HG03135 (cell line): ENCODE results near the gene SRSF7.
"Not testable (repeated sequence)": the region's sequence is repeated elsewhere in the genome, so short reads cannot be mapped to it uniquely, and the experiment has no call there.

Experiments
- ATAC-seq: cut with Tn5 transposase; IDR thresholded peaks from one replicate; pipeline ENCODE4 v1.9.1; 2021; ENCODE audit warnings: mild to moderate bottlenecking, moderate library complexity; ENCODE audit not compliant: unreplicated experiment

The SRSF7 gene

GRCh38 chr2:38750891-38751595 is at the start of gene SRSF7:
Gene SRSF7 (minus strand): TSS chr2:38751361. CDS start chr2:38751256, 105 bp downstream.
- peak; percentile 73 for ATAC-seq

- ATAC-seq = no peak
Observed at GRCh38 chr2:38797953-38798352, 46.8 kb upstream of the SRSF7 start.

GRCh38 chr2:38797250-38797676 is 46.1 kb upstream of the SRSF7 start:
- ATAC-seq = no peak

- not testable (repeated sequence) for ATAC-seq
Observed at GRCh38 chr2:38795016-38795415, 43.9 kb upstream of the SRSF7 start.

- no peak for ATAC-seq
Observed at GRCh38 chr2:38794235-38794946, 43.2 kb upstream of the SRSF7 start.

- no peak for ATAC-seq
Observed at GRCh38 chr2:38793511-38793910, 42.4 kb upstream of the SRSF7 start.

GRCh38 chr2:38792751-38793150 is 41.6 kb upstream of the SRSF7 start:
- no peak for ATAC-seq

- not testable (repeated sequence) for ATAC-seq
Observed at GRCh38 chr2:38792321-38792720, 41.2 kb upstream of the SRSF7 start.

- ATAC-seq = no peak
Observed at GRCh38 chr2:38791744-38792143, 40.6 kb upstream of the SRSF7 start.

- no peak for ATAC-seq
Observed at GRCh38 chr2:38789691-38790090, 38.5 kb upstream of the SRSF7 start.

- ATAC-seq = no peak
Observed at GRCh38 chr2:38788306-38788705, 37.1 kb upstream of the SRSF7 start.

- ATAC-seq = no peak
Observed at GRCh38 chr2:38783586-38783985, 32.4 kb upstream of the SRSF7 start.

GRCh38 chr2:38778687-38779082 is 27.5 kb upstream of the SRSF7 start:
- no peak for ATAC-seq

GRCh38 chr2:38776531-38776930 is 25.4 kb upstream of the SRSF7 start:
- no peak for ATAC-seq

- ATAC-seq = no peak
Observed at GRCh38 chr2:38775921-38776225, 24.7 kb upstream of the SRSF7 start.

GRCh38 chr2:38775097-38775920 is 24.1 kb upstream of the SRSF7 start:
- no peak for ATAC-seq

- ATAC-seq = no peak
Observed at GRCh38 chr2:38771632-38772031, 20.5 kb upstream of the SRSF7 start.

- no peak for ATAC-seq
Observed at GRCh38 chr2:38765551-38765950, 14.4 kb upstream of the SRSF7 start.

- ATAC-seq = no peak
Observed at GRCh38 chr2:38765149-38765548, 14.0 kb upstream of the SRSF7 start.

- no peak for ATAC-seq
Observed at GRCh38 chr2:38763728-38764127, 12.6 kb upstream of the SRSF7 start.

- no peak for ATAC-seq
Observed at GRCh38 chr2:38763228-38763627, 12.1 kb upstream of the SRSF7 start.

GRCh38 chr2:38755891-38756290 is 4.7 kb upstream of the SRSF7 start:
- ATAC-seq = not testable (repeated sequence)
